Measurements from ENCODE around the gene MAB21L1. TPM values are rescaled to one million over a fixed set of nuclear protein-coding genes. Genes with fewer than 3 reads are reported as not detected.

Gene MAB21L1
- total RNA-seq, 2 donors from 2014 or later = 0.52 TPM; not detected in 1

DNA sequence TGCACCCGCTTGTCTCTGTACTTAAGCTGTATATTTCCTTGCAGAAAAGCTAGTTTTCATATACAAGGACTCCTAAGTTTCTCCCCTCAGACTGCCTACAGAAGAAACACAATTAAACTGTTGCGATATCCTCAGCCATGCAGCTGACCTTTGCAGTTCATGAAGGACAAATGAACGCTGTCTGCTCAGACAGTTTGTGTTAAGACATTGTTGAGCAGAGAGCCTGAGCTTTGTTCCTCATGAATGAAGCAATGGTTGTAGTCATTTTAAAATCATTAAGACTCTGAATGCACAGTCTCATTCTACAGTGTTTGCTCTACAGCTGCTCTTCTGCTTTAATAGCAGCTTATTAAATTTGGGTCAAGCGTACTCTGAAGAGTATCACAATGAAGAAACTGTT lies 23.2 kb upstream of the MAB21L1 start:
- no peak for DNase-seq
- Histone ChIP-seq H3K4me1 (no peaks in the 10 kb centered on the region), H3K27ac (no peak overlapping the region), H3K36me3 (replicated peaks in 1 of 2; ENCODE audit: insufficient read depth in 1 of 2, low read depth in 2 of 2) (no peaks in the 10 kb centered on the region), H3K9me3 (no peaks in the 10 kb centered on the region), H3K4me3 (no peak overlapping the region), H3K27me3 (no peaks in the 10 kb centered on the region)
- TF ChIP-seq POLR2A (IDR thresholded peaks at IDR 0.05) = no peak
- TF ChIP-seq, protein P1, sequence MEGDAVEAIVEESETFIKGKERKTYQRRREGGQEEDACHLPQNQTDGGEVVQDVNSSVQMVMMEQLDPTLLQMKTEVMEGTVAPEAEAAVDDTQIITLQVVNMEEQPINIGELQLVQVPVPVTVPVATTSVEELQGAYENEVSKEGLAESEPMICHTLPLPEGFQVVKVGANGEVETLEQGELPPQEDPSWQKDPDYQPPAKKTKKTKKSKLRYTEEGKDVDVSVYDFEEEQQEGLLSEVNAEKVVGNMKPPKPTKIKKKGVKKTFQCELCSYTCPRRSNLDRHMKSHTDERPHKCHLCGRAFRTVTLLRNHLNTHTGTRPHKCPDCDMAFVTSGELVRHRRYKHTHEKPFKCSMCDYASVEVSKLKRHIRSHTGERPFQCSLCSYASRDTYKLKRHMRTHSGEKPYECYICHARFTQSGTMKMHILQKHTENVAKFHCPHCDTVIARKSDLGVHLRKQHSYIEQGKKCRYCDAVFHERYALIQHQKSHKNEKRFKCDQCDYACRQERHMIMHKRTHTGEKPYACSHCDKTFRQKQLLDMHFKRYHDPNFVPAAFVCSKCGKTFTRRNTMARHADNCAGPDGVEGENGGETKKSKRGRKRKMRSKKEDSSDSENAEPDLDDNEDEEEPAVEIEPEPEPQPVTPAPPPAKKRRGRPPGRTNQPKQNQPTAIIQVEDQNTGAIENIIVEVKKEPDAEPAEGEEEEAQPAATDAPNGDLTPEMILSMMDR (IDR thresholded peaks at IDR 0.05) = no peak
- 81 to 85% methylated on average over 4 of the region's 4 CpGs for WGBS, 2 donors
- intact Hi-C loops (cut with DNase I) = no loop called here
- no peak for ATAC-seq

DNA sequence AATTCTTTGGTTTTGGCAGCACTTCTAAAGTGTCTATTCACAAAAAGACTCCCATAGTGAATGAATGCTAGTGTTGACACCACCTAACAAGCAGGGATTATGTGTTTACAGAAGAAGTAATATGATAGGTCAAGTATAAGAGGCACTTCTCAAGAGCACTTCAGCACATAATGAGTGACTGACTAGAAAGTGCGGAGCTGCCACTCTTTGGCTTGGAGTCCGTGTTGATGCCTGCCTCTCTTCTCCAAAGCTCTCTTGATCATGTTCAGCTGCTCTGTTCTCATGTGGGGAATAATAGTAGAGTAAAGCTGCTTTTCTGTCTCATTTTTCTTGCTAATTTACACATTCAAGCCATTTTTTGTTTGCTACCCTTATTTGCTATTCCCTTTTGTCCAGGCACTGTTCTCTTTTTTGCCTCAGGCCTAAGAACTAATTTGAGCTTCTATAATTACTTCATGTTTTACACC lies 22.7 kb upstream of the MAB21L1 start:
- Histone ChIP-seq H3K4me1 (no peaks in the 10 kb centered on the region), H3K36me3 (replicated peaks in 1 of 2; ENCODE audit: insufficient read depth in 1 of 2, low read depth in 2 of 2) (no peaks in the 10 kb centered on the region), H3K27me3 (no peaks in the 10 kb centered on the region), H3K4me3 (no peak overlapping the region), H3K9me3 (no peaks in the 10 kb centered on the region), H3K27ac (no peak overlapping the region)
- DNase-seq (no peak), ATAC-seq (no peak)
- intact Hi-C loops (cut with DNase I) = no loop called here
- TF ChIP-seq POLR2A (IDR thresholded peaks at IDR 0.05) = no peak
- TF ChIP-seq, protein P1 (IDR thresholded peaks at IDR 0.05) = no peak
- WGBS, 2 donors = 88 to 96% methylated on average over 2 of the region's 2 CpGs

DNA sequence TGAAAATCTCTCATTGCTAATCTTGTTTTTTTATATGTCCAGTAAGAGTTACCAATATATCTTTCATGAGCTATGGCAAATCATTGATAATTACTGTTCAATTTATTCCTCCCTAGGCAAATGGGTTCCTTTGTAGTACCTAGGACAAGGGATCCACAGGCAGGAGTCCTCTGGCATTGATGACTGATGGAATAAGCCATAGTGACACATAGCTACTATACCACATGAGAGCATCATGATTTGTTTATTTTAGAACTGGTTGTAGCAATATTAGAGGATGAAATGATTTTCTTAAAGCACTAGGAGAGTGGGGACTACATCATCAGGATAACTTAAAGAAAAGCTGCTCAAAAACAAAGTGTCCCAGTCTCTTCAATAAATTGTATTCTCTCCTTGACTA lies 21.7 kb upstream of the MAB21L1 start:
- H3K9me3 ChIP-seq = no peaks in the 10 kb centered on the region
- H3K27me3 ChIP-seq = no peaks in the 10 kb centered on the region
- DNase-seq = no peak
- H3K4me1 ChIP-seq = no peaks in the 10 kb centered on the region
- intact Hi-C loops (cut with DNase I) = no loop called here
- no peak overlapping the region for H3K27ac ChIP-seq
- H3K36me3 ChIP-seq (replicated peaks in 1 of 2; ENCODE audit: insufficient read depth in 1 of 2, low read depth in 2 of 2) = no peaks in the 10 kb centered on the region
- no peak overlapping the region for H3K4me3 ChIP-seq
- TF ChIP-seq, protein P1 (IDR thresholded peaks at IDR 0.05) = no peak
- no peak for TF ChIP-seq POLR2A (IDR thresholded peaks at IDR 0.05)
- no peak for ATAC-seq

DNA sequence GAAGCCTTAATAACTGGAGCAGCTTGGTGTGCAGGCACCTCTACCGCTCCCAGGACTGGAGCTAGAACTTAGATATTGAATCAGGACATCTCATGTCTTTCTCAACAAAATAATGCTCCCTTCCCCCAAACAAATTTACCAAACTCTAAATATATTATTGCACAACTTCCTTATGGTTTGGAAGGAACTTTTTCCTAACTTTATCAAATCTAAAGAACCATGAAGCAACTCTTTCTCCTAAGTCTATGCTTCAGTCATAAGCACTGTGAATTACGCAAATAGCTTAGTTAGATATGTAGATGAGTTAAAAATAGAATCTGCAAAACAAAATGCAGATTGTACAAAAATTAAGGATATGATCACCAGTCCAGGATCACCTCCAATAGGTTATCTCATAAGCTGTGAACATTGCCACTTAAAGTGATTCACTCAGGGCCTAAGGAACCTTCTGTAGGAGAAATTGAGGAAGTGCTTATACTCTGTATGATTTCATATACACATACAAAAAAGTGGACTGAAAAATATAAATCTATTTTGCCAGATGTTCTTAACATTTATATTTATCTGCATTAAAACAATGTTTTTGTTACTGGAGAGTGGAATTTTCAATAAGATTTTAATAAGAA lies 20.4 kb upstream of the MAB21L1 start:
- no peak overlapping the region for H3K4me3 ChIP-seq
- no peaks in the 10 kb centered on the region for H3K27me3 ChIP-seq
- H3K36me3 ChIP-seq (replicated peaks in 1 of 2; ENCODE audit: insufficient read depth in 1 of 2, low read depth in 2 of 2) = no peaks in the 10 kb centered on the region
- H3K27ac ChIP-seq = no peak overlapping the region
- intact Hi-C loops (cut with DNase I) = no loop called here
- ATAC-seq (no peak), DNase-seq (no peak)
- no peak for TF ChIP-seq POLR2A (IDR thresholded peaks at IDR 0.05)
- TF ChIP-seq, protein P1 (IDR thresholded peaks at IDR 0.05) = no peak
- no peaks in the 10 kb centered on the region for H3K9me3 ChIP-seq
- no peaks in the 10 kb centered on the region for H3K4me1 ChIP-seq
- 85 to 95% methylated on average over 2 of the region's 2 CpGs for WGBS, 2 donors

DNA sequence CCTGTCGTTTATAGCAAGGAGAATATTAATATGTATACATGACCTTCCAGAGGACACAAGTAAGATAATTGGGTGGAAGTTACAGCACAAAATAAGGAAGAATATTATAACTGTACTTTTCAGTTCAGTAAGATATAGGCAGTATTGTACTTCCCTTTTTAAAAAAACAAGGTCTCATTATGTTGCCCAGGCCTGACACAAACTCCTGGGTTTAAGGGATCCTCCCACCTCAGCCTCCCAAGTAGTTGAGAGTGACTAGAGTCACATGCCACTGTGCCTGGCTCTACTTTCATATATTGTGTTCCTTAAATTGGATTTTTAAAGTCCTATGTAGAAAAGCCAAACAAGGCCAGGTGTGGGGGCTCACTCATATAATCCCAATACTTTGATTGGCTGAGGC lies 19.5 kb upstream of the MAB21L1 start:
- no peaks in the 10 kb centered on the region for H3K9me3 ChIP-seq
- TF ChIP-seq POLR2A (IDR thresholded peaks at IDR 0.05) = no peak
- TF ChIP-seq, protein P1 (IDR thresholded peaks at IDR 0.05) = no peak
- ATAC-seq = no peak
- no peaks in the 10 kb centered on the region for H3K4me1 ChIP-seq
- no peak overlapping the region for H3K4me3 ChIP-seq
- intact Hi-C loops (cut with DNase I) = no loop called here
- DNase-seq = no peak
- H3K27ac ChIP-seq = no peak overlapping the region
- no peaks in the 10 kb centered on the region for H3K27me3 ChIP-seq
- no peaks in the 10 kb centered on the region for H3K36me3 ChIP-seq (replicated peaks in 1 of 2; ENCODE audit: insufficient read depth in 1 of 2, low read depth in 2 of 2)
- WGBS, 2 donors = 56 to 77% methylated on average over 1 of the region's 1 CpG

Measured in body of pancreas (tissue), 4 donors.